Nephron (organoid): ENCODE results near the gene NOC4L.

Experiments used
- H3K27ac Mint-ChIP-seq, 3 experiments: 2 replicates each; pipeline ENCODE4 v1.8.0; 2020; ENCODE audit warnings: mixed read lengths in 3 of 3, mild to moderate bottlenecking in 2 of 3, moderate library complexity in 1 of 3
- H3K27me3 Mint-ChIP-seq: 2 replicates; pipeline ENCODE4 v1.8.0; 2021; ENCODE audit warnings: low read depth, mild to moderate bottlenecking, moderate library complexity, mixed read lengths
- H3K36me3 Mint-ChIP-seq: 2 replicates; pipeline ENCODE4 v1.8.0; 2020; ENCODE audit warnings: low read depth, mixed read lengths
- H3K4me1 Mint-ChIP-seq: 2 replicates; pipeline ENCODE4 v1.8.0; 2020; ENCODE audit warnings: mixed read lengths
- H3K4me3 Mint-ChIP-seq, 3 experiments: 2 replicates each; pipeline ENCODE4 v1.8.0; 2020; ENCODE audit warnings: mild to moderate bottlenecking in 3 of 3, mixed read lengths in 3 of 3, moderate library complexity in 2 of 3
- H3K9me3 Mint-ChIP-seq: 2 replicates; pipeline ENCODE4 v1.8.0; 2020; ENCODE audit warnings: mixed read lengths
- CTCF ChIP-seq, 3 experiments: fragments of 200-600 bp; sonication (generic); IDR thresholded peaks; one replicate each; pipeline ENCODE4 v1.5.0; 2021; ENCODE audit warnings: antibody characterized with exemption in 3 of 3; ENCODE audit not compliant: unreplicated experiment in 3 of 3

NOC4L gene

GRCh38 chr12:132182206-132182710 lies 38.0 kb downstream of the NOC4L start:
- H3K36me3 Mint-ChIP-seq, result no peaks in the 10 kb centered on the region
- TF ChIP-seq CTCF (IDR thresholded peaks at IDR 0.05; ENCODE audit: unreplicated experiment in 3 of 3), result no peak
- peaks cover 2% of the 10 kb centered on the region for H3K9me3 Mint-ChIP-seq
- H3K4me1 Mint-ChIP-seq, result peaks cover 15% of the 10 kb centered on the region
- no peak overlapping the region for H3K27ac Mint-ChIP-seq
- peaks cover 71% of the 10 kb centered on the region for H3K27me3 Mint-ChIP-seq
- H3K4me3 Mint-ChIP-seq, result no peak overlapping the region

- TF ChIP-seq CTCF (IDR thresholded peaks at IDR 0.05; ENCODE audit: unreplicated experiment in 3 of 3), result no peak
- H3K36me3 Mint-ChIP-seq, result no peaks in the 10 kb centered on the region
- H3K27ac Mint-ChIP-seq, result no peak overlapping the region
- peaks cover 77% of the 10 kb centered on the region for H3K27me3 Mint-ChIP-seq
- H3K4me3 Mint-ChIP-seq, result no peak overlapping the region
- H3K4me1 Mint-ChIP-seq, result peaks cover 15% of the 10 kb centered on the region
- peaks cover 2% of the 10 kb centered on the region for H3K9me3 Mint-ChIP-seq
Observed at GRCh38 chr12:132182711-132183365, 38.6 kb downstream of the NOC4L start.

GRCh38 chr12:132185705-132186104 lies 41.4 kb downstream of the NOC4L start:
- no peaks in the 10 kb centered on the region for H3K36me3 Mint-ChIP-seq
- H3K27me3 Mint-ChIP-seq, result peaks cover 61% of the 10 kb centered on the region
- H3K9me3 Mint-ChIP-seq, result peaks cover 2% of the 10 kb centered on the region
- no peak for TF ChIP-seq CTCF (IDR thresholded peaks at IDR 0.05; ENCODE audit: unreplicated experiment in 3 of 3)
- H3K4me3 Mint-ChIP-seq, result no peak overlapping the region
- peaks cover 4% of the 10 kb centered on the region for H3K4me1 Mint-ChIP-seq
- H3K27ac Mint-ChIP-seq, result peak overlapping the region in 1 of 3 experiments; percentile 11

- H3K9me3 Mint-ChIP-seq, result peaks cover under 1% of the 10 kb centered on the region
- no peaks in the 10 kb centered on the region for H3K36me3 Mint-ChIP-seq
- H3K27ac Mint-ChIP-seq, result peak overlapping the region in 1 of 3 experiments; percentile 11
- H3K27me3 Mint-ChIP-seq, result peaks cover 68% of the 10 kb centered on the region
- H3K4me3 Mint-ChIP-seq, result no peak overlapping the region
- TF ChIP-seq CTCF (IDR thresholded peaks at IDR 0.05; ENCODE audit: unreplicated experiment in 3 of 3), result no peak
- H3K4me1 Mint-ChIP-seq, result peaks cover 4% of the 10 kb centered on the region
Observed at GRCh38 chr12:132186208-132186856, 42.1 kb downstream of the NOC4L start.

GRCh38 chr12:132186857-132187620 lies 42.8 kb downstream of the NOC4L start:
- no peaks in the 10 kb centered on the region for H3K9me3 Mint-ChIP-seq
- peaks cover 68% of the 10 kb centered on the region for H3K27me3 Mint-ChIP-seq
- no peak for TF ChIP-seq CTCF (IDR thresholded peaks at IDR 0.05; ENCODE audit: unreplicated experiment in 3 of 3)
- H3K4me1 Mint-ChIP-seq, result peaks cover 4% of the 10 kb centered on the region
- no peak overlapping the region for H3K27ac Mint-ChIP-seq
- no peaks in the 10 kb centered on the region for H3K36me3 Mint-ChIP-seq
- peak overlapping the region in 2 of 3 experiments; percentile 20 to 26 for H3K4me3 Mint-ChIP-seq
